Neural progenitor cell (in vitro differentiated cells): ENCODE results near the gene FAS. TPM values are rescaled to one million over a fixed set of nuclear protein-coding genes. Genes with fewer than 3 reads are reported as not detected.

ENCODE experiments used
- DNase-seq: peaks from one replicate; pipeline ENCODE4 v3.0.0-alpha.2; 2016; ENCODE audit warnings: low spot score
- H2AFZ ChIP-seq: fragments of 200-600 bp; sonication (generic); replicated peaks from 2 replicates; pipeline ENCODE4 v1.6.1; 2016; ENCODE audit warnings: antibody characterized with exemption
- H3F3A ChIP-seq: fragments of 200-600 bp; sonication (generic); 2 replicates; pipeline ENCODE4 v1.6.1; 2016; ENCODE audit warnings: antibody characterized with exemption, low read depth
- H3K27ac ChIP-seq: fragments of 200-600 bp; sonication (generic); 2 replicates; pipeline ENCODE4 v1.5.1; 2016; ENCODE audit warnings: mild to moderate bottlenecking
- H3K27me3 ChIP-seq: fragments of 200-600 bp; sonication (generic); 2 replicates; pipeline ENCODE4 v1.6.1; 2016; ENCODE audit warnings: mild to moderate bottlenecking, moderate library complexity
- H3K36me3 ChIP-seq: fragments of 200-600 bp; sonication (generic); 2 replicates; pipeline ENCODE4 v1.5.1; 2016
- H3K4me1 ChIP-seq: fragments of 200-600 bp; sonication (generic); 2 replicates; pipeline ENCODE4 v1.6.1; 2016; ENCODE audit warnings: mixed run types
- H3K4me2 ChIP-seq: fragments of 200-600 bp; sonication (generic); 2 replicates; pipeline ENCODE4 v1.6.1; 2016
- H3K4me3 ChIP-seq: fragments of 200-600 bp; sonication (generic); 2 replicates; pipeline ENCODE4 v1.5.1; 2016
- H3K79me2 ChIP-seq: fragments of 200-600 bp; sonication (generic); 2 replicates; pipeline ENCODE4 v1.6.1; 2016; ENCODE audit warnings: low read depth
- H3K9ac ChIP-seq: fragments of 200-600 bp; sonication (generic); 2 replicates; pipeline ENCODE4 v1.6.1; 2016
- H3K9me3 ChIP-seq: fragments of 200-600 bp; sonication (generic); 2 replicates; pipeline ENCODE4 v1.5.1; 2016; ENCODE audit warnings: low read depth
- H4K20me1 ChIP-seq: fragments of 200-600 bp; sonication (generic); 2 replicates; pipeline ENCODE4 v1.6.1; 2016; ENCODE audit warnings: low read depth
- H3K27ac Mint-ChIP-seq: 3 replicates; pipeline ENCODE4 v1.8.0; 2021; ENCODE audit warnings: mixed read lengths
- H3K27me3 Mint-ChIP-seq: 2 replicates; pipeline ENCODE4 v1.8.0; 2022; ENCODE audit warnings: low read depth, mild to moderate bottlenecking, inconsistent platforms, moderate library complexity, mixed read lengths; ENCODE audit not compliant: insufficient read depth
- H3K36me3 Mint-ChIP-seq: 3 replicates; pipeline ENCODE4 v1.8.0; 2021; ENCODE audit warnings: mixed read lengths
- H3K4me1 Mint-ChIP-seq: 3 replicates; pipeline ENCODE4 v1.8.0; 2021; ENCODE audit warnings: mixed read lengths
- H3K4me3 Mint-ChIP-seq: 3 replicates; pipeline ENCODE4 v1.8.0; 2021; ENCODE audit warnings: mild to moderate bottlenecking, moderate library complexity, mixed read lengths
- H3K9me3 Mint-ChIP-seq: 3 replicates; pipeline ENCODE4 v1.8.0; 2020; ENCODE audit warnings: mixed read lengths
- CTCF ChIP-seq: fragments of 200-600 bp; sonication (generic); IDR thresholded peaks from 2 replicates; pipeline ENCODE4 v1.5.1; 2017; ENCODE audit warnings: antibody characterized with exemption, mild to moderate bottlenecking
- EZH2 ChIP-seq: fragments of 200-600 bp; sonication (generic); IDR thresholded peaks from 2 replicates; pipeline ENCODE4 v1.6.1; 2017; ENCODE audit warnings: antibody characterized with exemption, mild to moderate bottlenecking, moderate library complexity
- EZH2phosphoT487 ChIP-seq: fragments of 200-600 bp; sonication (generic); IDR thresholded peaks from 2 replicates; pipeline ENCODE4 v1.6.1; 2017; ENCODE audit warnings: antibody characterized with exemption
- total RNA-seq: library from RNA; depleted of rRNA; stranded (reverse); fragments of >200 nt; gene quantifications from 2 replicates; pipeline ENCODE4 v1.2.3, GENCODE V29; 2015; ENCODE audit warnings: low replicate concordance

The FAS gene
- total RNA-seq, 1 donor from 2014 or later = 11.1 TPM

GRCh38 chr10:88991899-88992320 lies 1.3 kb downstream of the FAS start:
- peak overlapping the region; percentile 91 for H3K4me3 Mint-ChIP-seq
- no peaks in the 10 kb centered on the region for H3K36me3 ChIP-seq
- H3K9ac ChIP-seq = no peak overlapping the region
- peak overlapping the region; percentile 1 for H3K27ac ChIP-seq
- peaks cover 26% of the 10 kb centered on the region for H3K4me1 ChIP-seq
- peaks cover 22% of the 10 kb centered on the region for H3K27me3 ChIP-seq
- H3K9me3 Mint-ChIP-seq = no peaks in the 10 kb centered on the region
- no peak for DNase-seq
- no peak overlapping the region for H3K27ac Mint-ChIP-seq
- no peaks in the 10 kb centered on the region for H3K9me3 ChIP-seq
- peak overlapping the region; percentile 96 for H3K4me2 ChIP-seq
- peaks cover 40% of the 10 kb centered on the region for H3F3A ChIP-seq
- H2AFZ ChIP-seq = peak overlapping the region; percentile 88
- peaks cover 18% of the 10 kb centered on the region for H3K27me3 Mint-ChIP-seq
- H3K4me3 ChIP-seq = peak overlapping the region; percentile 72
- H3K79me2 ChIP-seq = peaks cover 3% of the 10 kb centered on the region
- no peaks in the 10 kb centered on the region for H3K36me3 Mint-ChIP-seq
- TF ChIP-seq EZH2phosphoT487 (no peak), CTCF (no peak), EZH2 (no peak)
- H3K4me1 Mint-ChIP-seq = peaks cover 16% of the 10 kb centered on the region
- H4K20me1 ChIP-seq = no peaks in the 10 kb centered on the region

- Histone ChIP-seq H3K4me3 (peak overlapping the region; percentile 7), H3K36me3 (no peaks in the 10 kb centered on the region), H3K4me1 (peaks cover 26% of the 10 kb centered on the region), H4K20me1 (no peaks in the 10 kb centered on the region), H3K9ac (no peak overlapping the region), H3K9me3 (no peaks in the 10 kb centered on the region), H3K4me2 (peak overlapping the region; percentile 96), H3F3A (peaks cover 40% of the 10 kb centered on the region), H2AFZ (no peak overlapping the region), H3K79me2 (peaks cover 3% of the 10 kb centered on the region), H3K27ac (no peak overlapping the region), H3K27me3 (peaks cover 22% of the 10 kb centered on the region)
- H3K4me1 Mint-ChIP-seq = peaks cover 16% of the 10 kb centered on the region
- TF ChIP-seq CTCF (no peak), EZH2 (no peak), EZH2phosphoT487 (no peak)
- H3K27ac Mint-ChIP-seq = no peak overlapping the region
- H3K27me3 Mint-ChIP-seq = peaks cover 18% of the 10 kb centered on the region
- no peak for DNase-seq
- no peaks in the 10 kb centered on the region for H3K36me3 Mint-ChIP-seq
- no peaks in the 10 kb centered on the region for H3K9me3 Mint-ChIP-seq
- no peak overlapping the region for H3K4me3 Mint-ChIP-seq
Measured at GRCh38 chr10:88992921-88993524, 2.4 kb downstream of the FAS start.

GRCh38 chr10:88994019-88994418 lies 3.4 kb downstream of the FAS start:
- Histone ChIP-seq H3F3A (peaks cover 40% of the 10 kb centered on the region), H4K20me1 (no peaks in the 10 kb centered on the region), H3K27me3 (peaks cover 18% of the 10 kb centered on the region), H3K27ac (no peak overlapping the region), H3K36me3 (no peaks in the 10 kb centered on the region), H3K79me2 (peaks cover 3% of the 10 kb centered on the region), H2AFZ (no peak overlapping the region), H3K4me3 (peak overlapping the region; percentile 7), H3K4me2 (peak overlapping the region; percentile 96), H3K9ac (no peak overlapping the region), H3K9me3 (no peaks in the 10 kb centered on the region), H3K4me1 (peaks cover 26% of the 10 kb centered on the region)
- TF ChIP-seq EZH2phosphoT487 = no peak
- TF ChIP-seq CTCF = no peak
- no peak for TF ChIP-seq EZH2
- peak; percentile 11 for DNase-seq
- Mint-ChIP-seq H3K27ac (no peak overlapping the region), H3K36me3 (no peaks in the 10 kb centered on the region), H3K27me3 (peaks cover 16% of the 10 kb centered on the region), H3K4me3 (no peak overlapping the region), H3K9me3 (no peaks in the 10 kb centered on the region), H3K4me1 (peaks cover 16% of the 10 kb centered on the region)
